ENCODE measurements around the gene SLC4A7. TPM values are rescaled to one million over a fixed set of nuclear protein-coding genes. Genes with fewer than 3 reads are reported as not detected.

The SLC4A7 gene
- total RNA-seq (50.9 and 58.6 TPM in 2 replicates), polyA plus RNA-seq (7.0 and 7.8 TPM in 2 replicates), polyA minus RNA-seq (38.8 and 42.5 TPM in 2 replicates), Bru-seq, nascent RNA (percentile 97 among the genes with signal in this experiment), BruChase-seq, experiment 1, labeled RNA remaining after a 6-hour chase (percentile 93 among the genes with signal in this experiment), BruChase-seq, experiment 2, labeled RNA remaining after a 2-hour chase (percentile 96 among the genes with signal in this experiment)
- 4.5 and 4.8 TPM in 2 replicates for polyA plus RNA-seq (2011; cell fraction: cytosol; rRNA removed)
- polyA plus RNA-seq (2011; cell fraction: nucleus; rRNA removed) = 42.4 and 58.2 TPM in 2 replicates
- 20.5 and 24.2 TPM in 2 replicates for polyA plus RNA-seq (2012)
- polyA minus RNA-seq (2011; cell fraction: cytosol; rRNA and poly(A)+ RNA removed) = 25.2 TPM
- polyA minus RNA-seq (2011; cell fraction: nucleus; rRNA and poly(A)+ RNA removed) = 108 and 157 TPM in 2 replicates
- long read RNA-seq, partial matches to known transcripts = 3 of 16 reads
- long read RNA-seq, other reads (novel, unspliced or antisense) = 8 of 16 reads

DNA sequence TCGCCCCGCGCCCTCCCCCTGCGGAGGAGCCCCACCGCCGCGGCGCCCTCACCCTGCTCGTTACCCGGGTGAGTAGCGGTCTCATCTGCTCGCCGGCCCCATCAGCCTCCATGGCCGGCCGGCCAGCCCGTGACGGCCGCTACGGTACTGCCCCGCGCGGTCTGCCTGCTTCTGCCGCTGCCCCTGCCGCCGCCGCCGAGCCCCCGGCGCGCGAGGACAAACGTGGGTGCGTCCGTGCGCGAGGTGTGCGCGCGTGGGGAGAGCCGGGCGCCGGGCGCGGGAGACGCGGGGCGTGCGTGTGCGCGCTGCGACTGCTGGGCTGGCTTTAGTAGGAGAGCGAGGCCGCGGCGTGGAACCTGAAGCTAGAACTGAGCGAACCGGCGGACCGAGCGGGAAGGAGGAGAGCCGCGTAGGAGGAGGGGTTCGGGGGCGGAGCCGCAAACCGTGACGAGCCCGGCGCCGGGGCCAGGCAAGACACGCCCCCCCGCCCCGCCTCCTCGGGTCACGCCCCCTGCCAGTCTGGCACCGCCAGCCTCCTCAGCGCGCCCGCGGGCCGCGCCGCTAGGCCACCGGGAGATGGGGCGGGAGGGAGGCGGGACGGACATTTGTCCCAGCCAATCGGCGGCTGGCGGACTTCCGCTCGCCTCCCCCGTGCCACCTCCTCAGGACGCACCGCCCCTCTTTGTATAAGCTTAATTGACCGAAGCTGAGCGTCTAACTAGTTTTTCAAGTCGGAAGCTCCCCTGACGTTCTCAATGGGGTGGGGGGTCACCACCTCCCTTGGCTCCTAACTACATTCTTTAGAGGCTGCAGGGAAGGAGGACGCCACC is at the start of gene SLC4A7:
Gene SLC4A7 (minus strand): TSS at position 370 of the 830 bp plus-strand sequence. CDS start 258 bp downstream, at position 112.
- POLR2A ChIA-PET = interaction anchor here (0.6 to 1.1 kb wide), 13 partner anchors 12 to 234 kb away, joined by 3 to 11 read pairs (median 4); no protein-coding TSS in a partner anchor
- DNase-seq (ENCODE audit: low read depth, low spot score) (peak; percentile 96), FAIRE-seq (peak; percentile 92)
- Histone ChIP-seq H3K27ac (ENCODE audit: insufficient read depth, low read depth, low read length) (peak within 1 kb of the TSS; percentile 67), H3K9ac (replicated peaks; ENCODE audit: extremely low read depth, insufficient read depth, low read length) (peak within 1 kb of the TSS; percentile 93), H3K79me2 (ENCODE audit: control insufficient read depth, insufficient read depth, low read length) (peaks cover 48% of the 10 kb centered on the region), H3K4me1 (ENCODE audit: control insufficient read depth, extremely low read depth, insufficient read depth, low read length) (peaks cover 29% of the 10 kb centered on the region), H3K9me3 (replicated peaks; ENCODE audit: control insufficient read depth, insufficient read depth, low read length) (no peaks in the 10 kb centered on the region), H3K36me3 (ENCODE audit: control insufficient read depth in 2 of 2, extremely low read depth in 1 of 2, insufficient read depth in 2 of 2, low read length in 2 of 2) (no peaks in the 10 kb centered on the region), H3K4me2 (ENCODE audit: insufficient read depth, low read length) (peak within 1 kb of the TSS; percentile 97), H2AFZ (ENCODE audit: low read depth, low read length) (peak within 1 kb of the TSS; percentile 90), H4K20me1 (replicated peaks; ENCODE audit: control insufficient read depth, extremely low read depth, insufficient read depth, low read length) (peaks cover 2% of the 10 kb centered on the region), H3K27me3 (ENCODE audit: control insufficient read depth in 2 of 2, insufficient read depth in 2 of 2, low read length in 2 of 2) (no peaks in the 10 kb centered on the region), H3K4me3 (replicated peaks in 1 of 3; ENCODE audit: insufficient read depth in 1 of 3, low read depth in 1 of 3, low read length in 3 of 3) (peak within 1 kb of the TSS; percentile 79 to 93 (median 88)), H3K9me1 (replicated peaks; ENCODE audit: control insufficient read depth, extremely low read depth, insufficient read depth, low read length) (no peaks in the 10 kb centered on the region)
- TF ChIP-seq MYC (IDR thresholded peaks at IDR 0.05; ENCODE audit: low read depth, low read length) (no peak), FOS (IDR thresholded peaks at IDR 0.05; ENCODE audit: borderline replicate concordance, insufficient read depth, low read length) (no peak), EZH2 (IDR thresholded peaks at IDR 0.05; ENCODE audit: borderline replicate concordance, low read depth, low read length, severe bottlenecking) (no peak), POLR2A (IDR thresholded peaks at IDR 0.05; ENCODE audit: low read depth, low read length) (peak; percentile 96), POLR2AphosphoS5 (IDR thresholded peaks at IDR 0.05; ENCODE audit: insufficient read depth, low read depth, low read length) (peak; percentile 96), GATA2 (IDR thresholded peaks at IDR 0.05; ENCODE audit: insufficient read depth, insufficient read length, low read depth, low read length) (no peak), JUN (IDR thresholded peaks at IDR 0.05; ENCODE audit: borderline replicate concordance, insufficient read depth, insufficient read length, low read depth) (no peak)
- TF ChIP-seq, protein P1, sequence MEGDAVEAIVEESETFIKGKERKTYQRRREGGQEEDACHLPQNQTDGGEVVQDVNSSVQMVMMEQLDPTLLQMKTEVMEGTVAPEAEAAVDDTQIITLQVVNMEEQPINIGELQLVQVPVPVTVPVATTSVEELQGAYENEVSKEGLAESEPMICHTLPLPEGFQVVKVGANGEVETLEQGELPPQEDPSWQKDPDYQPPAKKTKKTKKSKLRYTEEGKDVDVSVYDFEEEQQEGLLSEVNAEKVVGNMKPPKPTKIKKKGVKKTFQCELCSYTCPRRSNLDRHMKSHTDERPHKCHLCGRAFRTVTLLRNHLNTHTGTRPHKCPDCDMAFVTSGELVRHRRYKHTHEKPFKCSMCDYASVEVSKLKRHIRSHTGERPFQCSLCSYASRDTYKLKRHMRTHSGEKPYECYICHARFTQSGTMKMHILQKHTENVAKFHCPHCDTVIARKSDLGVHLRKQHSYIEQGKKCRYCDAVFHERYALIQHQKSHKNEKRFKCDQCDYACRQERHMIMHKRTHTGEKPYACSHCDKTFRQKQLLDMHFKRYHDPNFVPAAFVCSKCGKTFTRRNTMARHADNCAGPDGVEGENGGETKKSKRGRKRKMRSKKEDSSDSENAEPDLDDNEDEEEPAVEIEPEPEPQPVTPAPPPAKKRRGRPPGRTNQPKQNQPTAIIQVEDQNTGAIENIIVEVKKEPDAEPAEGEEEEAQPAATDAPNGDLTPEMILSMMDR (IDR thresholded peaks at IDR 0.05; ENCODE audit: extremely low read depth in 1 of 2, insufficient read depth in 1 of 2, low read depth in 1 of 2, low read length in 2 of 2) = no peak
- TF ChIP-seq, protein P2, sequence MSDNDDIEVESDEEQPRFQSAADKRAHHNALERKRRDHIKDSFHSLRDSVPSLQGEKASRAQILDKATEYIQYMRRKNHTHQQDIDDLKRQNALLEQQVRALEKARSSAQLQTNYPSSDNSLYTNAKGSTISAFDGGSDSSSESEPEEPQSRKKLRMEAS (IDR thresholded peaks at IDR 0.05; ENCODE audit: insufficient read depth, insufficient read length) = no peak
- no TSS peak for BruUV-seq (replicated peaks)
- intact Hi-C loops (cut with micrococcal nuclease) = loop anchor here (1.0 kb wide), 6 partner anchors 50 to 197 kb away; no protein-coding TSS in a partner anchor
- dilution Hi-C loops (cut with MboI; ENCODE audit: extremely low pct_ligation_motif_present, low sequenced_read_pairs) = no loop called here
- CTCF ChIA-PET = interaction anchor here (0.7 to 3.8 kb wide), 8 partner anchors 16 to 350 kb away, joined by 3 to 35 read pairs (median 4); no protein-coding TSS in a partner anchor

Measured in endothelial cell of umbilical vein (primary cell).